Chondrocyte (in vitro differentiated cells): Measurements from ENCODE around the gene ERI2. TPM values are rescaled to one million over a fixed set of nuclear protein-coding genes. Genes with fewer than 3 reads are reported as not detected.
A peak's percentile ranks its signal among the peaks of the same experiment; 100 is the strongest.
"Not testable (repeated sequence)": the region's sequence is repeated elsewhere in the genome, so short reads cannot be mapped to it uniquely, and the experiment has no call there.

ENCODE experiments used
- DNase-seq: peaks from one replicate; pipeline ENCODE4 v3.0.0; 2021; ENCODE audit warnings: mixed read lengths, low spot score
- H3K27ac Mint-ChIP-seq: one replicate; pipeline ENCODE4 v1.8.0; 2021; ENCODE audit warnings: mild to moderate bottlenecking, moderate library complexity, mixed read lengths; ENCODE audit not compliant: unreplicated experiment
- H3K27me3 Mint-ChIP-seq: 2 replicates; pipeline ENCODE4 v1.8.0; 2021; ENCODE audit warnings: low read depth, mixed read lengths
- H3K36me3 Mint-ChIP-seq: 2 replicates; pipeline ENCODE4 v1.8.0; 2021; ENCODE audit warnings: low read depth, mixed read lengths
- H3K4me1 Mint-ChIP-seq: 2 replicates; pipeline ENCODE4 v1.8.0; 2021; ENCODE audit warnings: low read depth, mild to moderate bottlenecking, mixed read lengths
- H3K4me3 Mint-ChIP-seq: one replicate; pipeline ENCODE4 v1.8.0; 2021; ENCODE audit warnings: mild to moderate bottlenecking, moderate library complexity, mixed read lengths; ENCODE audit not compliant: unreplicated experiment
- H3K9me3 Mint-ChIP-seq: 2 replicates; pipeline ENCODE4 v1.8.0; 2021; ENCODE audit warnings: low read depth, mixed read lengths
- total RNA-seq: library from RNA; stranded (reverse); gene quantifications from 3 replicates; pipeline ENCODE4 v1.2.1, GENCODE V29; 2021
- TF ChIP-seq, protein P1 (sequence below): fragments of 200-600 bp; sonication (generic); IDR thresholded peaks from 2 replicates; pipeline ENCODE4 v1.5.0; 2021; ENCODE audit warnings: antibody characterized with exemption, mild to moderate bottlenecking, moderate library complexity

Gene ERI2
- total RNA-seq, 1 donor from 2014 or later = 11.5 TPM

DNA sequence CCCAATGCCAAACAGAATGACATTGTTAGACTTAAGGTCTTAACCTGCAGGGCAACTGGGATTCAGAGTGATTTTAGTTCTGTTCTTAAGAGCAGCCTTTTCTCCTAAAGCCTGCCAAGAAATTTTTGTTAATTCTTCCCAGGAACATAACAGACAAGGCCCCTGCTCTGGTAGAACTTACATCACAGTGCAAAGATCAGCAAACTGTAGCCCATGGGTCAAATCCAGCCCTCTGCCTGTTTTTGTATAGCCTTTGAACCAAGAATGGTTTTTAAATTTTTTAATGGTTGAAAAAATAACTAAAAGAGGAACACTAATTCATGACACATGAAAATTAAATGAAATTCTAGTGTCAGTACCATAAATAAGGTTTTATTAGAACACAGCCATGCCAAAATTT lies 38.7 kb downstream of the ERI2 start:
- H3K4me1 Mint-ChIP-seq = peaks cover 12% of the 10 kb centered on the region
- H3K36me3 Mint-ChIP-seq = no peaks in the 10 kb centered on the region
- peaks cover 3% of the 10 kb centered on the region for H3K9me3 Mint-ChIP-seq
- TF ChIP-seq, protein P1, sequence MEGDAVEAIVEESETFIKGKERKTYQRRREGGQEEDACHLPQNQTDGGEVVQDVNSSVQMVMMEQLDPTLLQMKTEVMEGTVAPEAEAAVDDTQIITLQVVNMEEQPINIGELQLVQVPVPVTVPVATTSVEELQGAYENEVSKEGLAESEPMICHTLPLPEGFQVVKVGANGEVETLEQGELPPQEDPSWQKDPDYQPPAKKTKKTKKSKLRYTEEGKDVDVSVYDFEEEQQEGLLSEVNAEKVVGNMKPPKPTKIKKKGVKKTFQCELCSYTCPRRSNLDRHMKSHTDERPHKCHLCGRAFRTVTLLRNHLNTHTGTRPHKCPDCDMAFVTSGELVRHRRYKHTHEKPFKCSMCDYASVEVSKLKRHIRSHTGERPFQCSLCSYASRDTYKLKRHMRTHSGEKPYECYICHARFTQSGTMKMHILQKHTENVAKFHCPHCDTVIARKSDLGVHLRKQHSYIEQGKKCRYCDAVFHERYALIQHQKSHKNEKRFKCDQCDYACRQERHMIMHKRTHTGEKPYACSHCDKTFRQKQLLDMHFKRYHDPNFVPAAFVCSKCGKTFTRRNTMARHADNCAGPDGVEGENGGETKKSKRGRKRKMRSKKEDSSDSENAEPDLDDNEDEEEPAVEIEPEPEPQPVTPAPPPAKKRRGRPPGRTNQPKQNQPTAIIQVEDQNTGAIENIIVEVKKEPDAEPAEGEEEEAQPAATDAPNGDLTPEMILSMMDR = no peak
- H3K4me3 Mint-ChIP-seq = no peak overlapping the region
- H3K27ac Mint-ChIP-seq = no peak overlapping the region
- no peak for DNase-seq
- peaks cover 3% of the 10 kb centered on the region for H3K27me3 Mint-ChIP-seq

DNA sequence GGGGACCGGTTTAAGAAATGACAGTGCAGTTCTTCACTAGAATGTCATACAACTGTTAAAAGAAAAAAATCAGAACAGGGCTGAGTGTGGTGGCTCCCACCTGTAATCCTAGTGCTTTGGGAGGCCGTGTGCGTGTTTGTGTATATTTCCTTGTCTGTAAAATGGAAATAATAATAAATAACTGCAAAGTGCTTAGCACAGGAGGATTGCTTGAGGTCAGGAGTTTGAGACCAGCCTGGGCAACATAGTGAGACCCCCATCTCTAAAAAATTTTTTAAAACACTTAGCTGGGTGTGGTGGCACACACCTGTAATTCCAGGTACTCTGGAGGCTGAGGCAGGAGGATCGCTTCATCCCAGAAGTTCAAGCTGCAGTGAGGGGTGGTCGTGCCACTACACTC lies 40.0 kb downstream of the ERI2 start:
- no peak for DNase-seq
- Mint-ChIP-seq H3K9me3 (peaks cover 8% of the 10 kb centered on the region), H3K4me3 (no peak overlapping the region), H3K36me3 (no peaks in the 10 kb centered on the region), H3K27me3 (peaks cover 5% of the 10 kb centered on the region), H3K4me1 (peaks cover 12% of the 10 kb centered on the region), H3K27ac (no peak overlapping the region)
- TF ChIP-seq, protein P1 = no peak

DNA sequence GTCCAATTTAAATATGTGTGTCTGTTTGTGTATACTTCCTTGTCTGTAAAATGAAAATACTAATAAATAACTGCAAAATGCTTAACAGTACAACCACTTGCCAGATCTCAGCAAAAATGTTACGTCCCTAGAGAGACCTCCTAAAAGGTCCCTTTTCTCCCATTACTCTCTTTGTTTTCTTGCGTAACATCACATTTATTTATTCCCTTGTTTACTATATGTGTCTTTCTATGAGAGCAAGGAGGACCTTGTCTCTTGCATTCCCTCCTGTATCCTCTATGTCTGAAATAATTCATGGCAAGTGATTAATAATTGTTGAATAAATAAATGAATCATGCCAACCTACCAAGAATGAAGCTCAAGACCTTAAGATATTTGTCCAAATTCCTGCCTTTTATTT lies 40.5 kb downstream of the ERI2 start:
- Mint-ChIP-seq H3K36me3 (no peaks in the 10 kb centered on the region), H3K27me3 (peaks cover 7% of the 10 kb centered on the region), H3K4me1 (peaks cover 12% of the 10 kb centered on the region), H3K4me3 (no peak overlapping the region), H3K9me3 (peaks cover 8% of the 10 kb centered on the region), H3K27ac (no peak overlapping the region)
- DNase-seq = no peak
- TF ChIP-seq, protein P1 = no peak

DNA sequence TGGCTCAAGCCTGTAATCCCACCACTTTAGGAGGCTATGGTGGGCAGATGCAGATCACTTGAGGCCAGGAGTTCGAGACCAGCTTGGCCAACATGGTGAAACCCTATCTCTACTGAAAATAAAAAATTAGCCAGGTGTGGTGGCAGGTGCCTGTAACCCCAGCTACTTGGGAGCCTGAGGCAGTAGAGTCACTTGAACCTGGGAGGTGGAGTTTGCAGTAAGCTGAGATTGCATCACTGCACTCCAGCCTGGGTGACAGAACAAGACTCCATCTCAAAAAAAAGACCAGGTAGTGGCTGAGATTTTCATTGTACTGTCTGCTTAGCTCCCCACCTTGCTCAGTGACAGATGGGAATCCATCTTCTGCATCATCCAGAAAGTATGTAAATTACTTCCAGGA lies 41.8 kb downstream of the ERI2 start:
- not testable (repeated sequence) for H3K27ac Mint-ChIP-seq, H3K9me3 Mint-ChIP-seq, H3K36me3 Mint-ChIP-seq, DNase-seq, H3K4me3 Mint-ChIP-seq
- Mint-ChIP-seq H3K27me3 (peaks cover 13% of the 10 kb centered on the region), H3K4me1 (peaks cover 12% of the 10 kb centered on the region)

DNA sequence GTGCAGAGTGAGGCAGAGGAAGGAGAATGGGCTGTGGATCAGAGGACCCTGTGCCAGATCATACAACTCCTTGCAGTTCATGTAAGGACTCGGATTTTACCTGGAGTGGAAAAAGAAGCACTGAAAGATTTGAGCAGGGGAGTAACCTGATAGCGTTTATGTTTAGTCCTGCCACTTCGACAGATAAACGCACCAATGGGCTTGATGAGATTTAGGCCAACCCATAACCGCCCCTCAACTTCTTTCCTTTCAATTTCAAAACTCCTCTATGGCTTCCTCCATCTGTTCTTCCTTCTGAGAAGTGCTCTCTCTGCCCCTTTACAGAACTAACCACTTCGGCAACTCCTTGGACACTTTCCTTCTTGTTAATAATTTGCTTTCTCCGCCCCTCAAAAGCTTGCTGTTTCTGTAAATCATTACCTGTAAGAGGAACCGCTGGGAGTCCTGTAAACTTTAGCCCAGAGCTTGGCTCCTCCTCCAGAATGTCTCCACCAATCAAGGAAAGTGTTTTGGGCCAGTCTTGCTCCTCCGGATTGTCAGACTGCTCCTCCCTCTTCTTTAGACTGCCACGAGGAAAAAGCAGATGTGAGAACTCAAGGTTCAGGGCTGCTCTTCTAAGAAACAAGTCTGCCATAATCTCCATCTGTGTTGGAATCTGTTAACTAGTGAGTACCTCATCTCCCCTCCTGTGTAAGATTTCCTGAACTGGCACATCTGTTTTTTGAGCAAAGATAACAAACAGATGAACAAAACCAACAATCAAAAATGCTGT lies 42.6 kb downstream of the ERI2 start, which contains the start of gene ACSM3:
Gene ACSM3 (plus strand): TSS at position 554 of the 772 bp plus-strand sequence. CDS start 6,021 bp downstream, outside the sequence.
- DNase-seq = no peak
- TF ChIP-seq, protein P1 = no peak
- Mint-ChIP-seq H3K9me3 (peaks cover 8% of the 10 kb centered on the region), H3K4me1 (peaks cover 12% of the 10 kb centered on the region), H3K4me3 (peak within 1 kb of the TSS; percentile 82), H3K27ac (peak within 1 kb of the TSS; percentile 84), H3K36me3 (no peaks in the 10 kb centered on the region), H3K27me3 (peaks cover 13% of the 10 kb centered on the region)
